Nephron progenitor cell (in vitro differentiated cells): ENCODE data around the gene COPA.

ENCODE experiments used
- DNase-seq: peaks from one replicate; pipeline ENCODE4 v3.0.0; 2021
- H3K27ac Mint-ChIP-seq: 2 replicates; pipeline ENCODE4 v1.8.0; 2021; ENCODE audit warnings: mild to moderate bottlenecking, moderate library complexity, mixed read lengths
- H3K27me3 Mint-ChIP-seq: 2 replicates; pipeline ENCODE4 v1.8.0; 2021; ENCODE audit warnings: mild to moderate bottlenecking, low read depth, mixed read lengths; ENCODE audit not compliant: poor library complexity
- H3K36me3 Mint-ChIP-seq: 2 replicates; pipeline ENCODE4 v1.8.0; 2021; ENCODE audit warnings: low read depth, mixed read lengths
- H3K4me1 Mint-ChIP-seq: 2 replicates; pipeline ENCODE4 v1.8.0; 2021; ENCODE audit warnings: mixed read lengths
- H3K4me3 Mint-ChIP-seq: 2 replicates; pipeline ENCODE4 v1.8.0; 2021; ENCODE audit warnings: mild to moderate bottlenecking, moderate library complexity, mixed read lengths
- H3K9me3 Mint-ChIP-seq: 2 replicates; pipeline ENCODE4 v1.8.0; 2021; ENCODE audit warnings: mild to moderate bottlenecking, moderate library complexity, mixed read lengths
- TF ChIP-seq, protein P1 (sequence below): fragments of 200-600 bp; sonication (generic); IDR thresholded peaks from 2 replicates; pipeline ENCODE4 v1.5.0; 2021; ENCODE audit warnings: antibody characterized with exemption

Gene COPA

GRCh38 chr1:160309571-160309970 is 33.5 kb downstream of the COPA start:
- Mint-ChIP-seq H3K9me3 (no peaks in the 10 kb centered on the region), H3K27me3 (no peaks in the 10 kb centered on the region), H3K4me1 (no peaks in the 10 kb centered on the region), H3K4me3 (no peak overlapping the region), H3K27ac (no peak overlapping the region), H3K36me3 (peaks cover 86% of the 10 kb centered on the region)
- DNase-seq, result no peak
- TF ChIP-seq, protein P1, sequence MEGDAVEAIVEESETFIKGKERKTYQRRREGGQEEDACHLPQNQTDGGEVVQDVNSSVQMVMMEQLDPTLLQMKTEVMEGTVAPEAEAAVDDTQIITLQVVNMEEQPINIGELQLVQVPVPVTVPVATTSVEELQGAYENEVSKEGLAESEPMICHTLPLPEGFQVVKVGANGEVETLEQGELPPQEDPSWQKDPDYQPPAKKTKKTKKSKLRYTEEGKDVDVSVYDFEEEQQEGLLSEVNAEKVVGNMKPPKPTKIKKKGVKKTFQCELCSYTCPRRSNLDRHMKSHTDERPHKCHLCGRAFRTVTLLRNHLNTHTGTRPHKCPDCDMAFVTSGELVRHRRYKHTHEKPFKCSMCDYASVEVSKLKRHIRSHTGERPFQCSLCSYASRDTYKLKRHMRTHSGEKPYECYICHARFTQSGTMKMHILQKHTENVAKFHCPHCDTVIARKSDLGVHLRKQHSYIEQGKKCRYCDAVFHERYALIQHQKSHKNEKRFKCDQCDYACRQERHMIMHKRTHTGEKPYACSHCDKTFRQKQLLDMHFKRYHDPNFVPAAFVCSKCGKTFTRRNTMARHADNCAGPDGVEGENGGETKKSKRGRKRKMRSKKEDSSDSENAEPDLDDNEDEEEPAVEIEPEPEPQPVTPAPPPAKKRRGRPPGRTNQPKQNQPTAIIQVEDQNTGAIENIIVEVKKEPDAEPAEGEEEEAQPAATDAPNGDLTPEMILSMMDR, result no peak

GRCh38 chr1:160309185-160309557 is 33.9 kb downstream of the COPA start:
- H3K4me3 Mint-ChIP-seq, result no peak overlapping the region
- DNase-seq, result no peak
- H3K36me3 Mint-ChIP-seq, result peaks cover 84% of the 10 kb centered on the region
- TF ChIP-seq, protein P1, result no peak
- no peaks in the 10 kb centered on the region for H3K27me3 Mint-ChIP-seq
- no peaks in the 10 kb centered on the region for H3K4me1 Mint-ChIP-seq
- H3K9me3 Mint-ChIP-seq, result no peaks in the 10 kb centered on the region
- no peak overlapping the region for H3K27ac Mint-ChIP-seq

GRCh38 chr1:160308451-160309184 is 34.4 kb downstream of the COPA start:
- DNase-seq, result no peak
- Mint-ChIP-seq H3K9me3 (no peaks in the 10 kb centered on the region), H3K4me3 (no peak overlapping the region), H3K36me3 (peaks cover 81% of the 10 kb centered on the region), H3K27ac (no peak overlapping the region), H3K4me1 (no peaks in the 10 kb centered on the region), H3K27me3 (no peaks in the 10 kb centered on the region)
- TF ChIP-seq, protein P1, result no peak

- no peaks in the 10 kb centered on the region for H3K4me1 Mint-ChIP-seq
- peaks cover 76% of the 10 kb centered on the region for H3K36me3 Mint-ChIP-seq
- H3K27ac Mint-ChIP-seq, result no peak overlapping the region
- no peaks in the 10 kb centered on the region for H3K9me3 Mint-ChIP-seq
- TF ChIP-seq, protein P1, result no peak
- H3K27me3 Mint-ChIP-seq, result no peaks in the 10 kb centered on the region
- no peak for DNase-seq
- no peak overlapping the region for H3K4me3 Mint-ChIP-seq
Measured at GRCh38 chr1:160307118-160307791, 35.8 kb downstream of the COPA start.

DNA sequence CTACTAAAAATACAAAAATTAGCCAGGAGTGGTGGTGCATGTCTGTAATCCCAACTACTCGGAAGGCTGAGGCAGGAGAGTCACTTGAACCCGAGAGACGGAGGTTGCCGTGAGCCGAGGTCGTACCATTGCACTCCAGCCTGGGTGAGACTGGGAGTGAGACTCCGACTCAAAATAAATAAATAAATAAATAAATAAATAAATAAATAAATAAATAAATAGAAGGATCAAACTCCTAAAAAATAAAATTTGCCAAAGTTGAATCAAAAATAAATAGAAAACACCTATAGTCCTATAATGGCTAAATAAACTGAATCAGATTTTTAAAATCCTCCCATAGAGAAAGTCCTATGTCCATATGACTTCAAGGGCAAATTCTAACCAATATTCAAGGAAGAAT is 42.9 kb downstream of the COPA start:
- Mint-ChIP-seq H3K9me3 (no peaks in the 10 kb centered on the region), H3K36me3 (peaks cover 62% of the 10 kb centered on the region), H3K4me3 (no peak overlapping the region), H3K27me3 (no peaks in the 10 kb centered on the region), H3K27ac (no peak overlapping the region), H3K4me1 (no peaks in the 10 kb centered on the region)
- no peak for DNase-seq
- TF ChIP-seq, protein P1, result no peak

GRCh38 chr1:160296036-160296435 is 47.0 kb downstream of the COPA start:
- no peaks in the 10 kb centered on the region for H3K9me3 Mint-ChIP-seq
- H3K27me3 Mint-ChIP-seq, result no peaks in the 10 kb centered on the region
- no peak for DNase-seq
- no peak overlapping the region for H3K27ac Mint-ChIP-seq
- H3K4me1 Mint-ChIP-seq, result peaks cover 7% of the 10 kb centered on the region
- H3K36me3 Mint-ChIP-seq, result peaks cover 77% of the 10 kb centered on the region
- H3K4me3 Mint-ChIP-seq, result no peak overlapping the region
- TF ChIP-seq, protein P1, result no peak
